ENCODE measurements around the gene LYST.

Gene LYST

GRCh38 chr1:235866913-235867845 lies 473 bp upstream of the LYST start:
- no peak for TF ChIP-seq CTCF (IDR thresholded peaks at IDR 0.05; ENCODE audit: insufficient read depth, low read depth, low read length, missing control alignments)
- peak overlapping the region; percentile 84 for H3K4me3 ChIP-seq (ENCODE audit: low read depth, low read length)
- DNase-seq (ENCODE audit: low read depth): peak; percentile 97

GRCh38 chr1:235865565-235866204 lies 1.0 kb downstream of the LYST start:
- no peak for TF ChIP-seq CTCF (IDR thresholded peaks at IDR 0.05; ENCODE audit: insufficient read depth, low read depth, low read length, missing control alignments)
- no peak for DNase-seq (ENCODE audit: low read depth)
- peak overlapping the region; percentile 81 for H3K4me3 ChIP-seq (ENCODE audit: low read depth, low read length)

- no peak for DNase-seq (ENCODE audit: low read depth)
- H3K4me3 ChIP-seq (ENCODE audit: low read depth, low read length): peak overlapping the region; percentile 81
Observed at GRCh38 chr1:235864931-235865525, 1.7 kb downstream of the LYST start.

GRCh38 chr1:235864469-235864868 lies 2.2 kb downstream of the LYST start:
- no peak overlapping the region for H3K4me3 ChIP-seq (ENCODE audit: low read depth, low read length)
- no peak for DNase-seq (ENCODE audit: low read depth)

More at GRCh38 chr1:235864931-235865525, 1.7 kb downstream of the LYST start:
- TF ChIP-seq CTCF (IDR thresholded peaks at IDR 0.05; ENCODE audit: insufficient read depth, low read depth, low read length, missing control alignments): no peak

GRCh38 chr1:235863699-235864093 lies 3.0 kb downstream of the LYST start:
- DNase-seq (ENCODE audit: low read depth): no peak
- no peak overlapping the region for H3K4me3 ChIP-seq (ENCODE audit: low read depth, low read length)
- no peak for TF ChIP-seq CTCF (IDR thresholded peaks at IDR 0.05; ENCODE audit: insufficient read depth, low read depth, low read length, missing control alignments)

More at GRCh38 chr1:235864469-235864868, 2.2 kb downstream of the LYST start:
- TF ChIP-seq CTCF (IDR thresholded peaks at IDR 0.05; ENCODE audit: insufficient read depth, low read depth, low read length, missing control alignments): no peak

GRCh38 chr1:235861857-235862256 lies 4.8 kb downstream of the LYST start:
- no peak for TF ChIP-seq CTCF (IDR thresholded peaks at IDR 0.05; ENCODE audit: insufficient read depth, low read depth, low read length, missing control alignments)
- no peak for DNase-seq (ENCODE audit: low read depth)
- no peak overlapping the region for H3K4me3 ChIP-seq (ENCODE audit: low read depth, low read length)
